GM12892 (cell line): ENCODE results near the gene RRBP1.

Experiments used
- POLR2A ChIP-seq: IDR thresholded peaks from 2 replicates; pipeline ENCODE4 v1.6.1; 2011; ENCODE audit warnings: low read depth, low read length, control low read depth
- POLR2AphosphoS5 ChIP-seq: IDR thresholded peaks from 2 replicates; pipeline ENCODE4 v1.6.1; 2011; ENCODE audit warnings: low read depth, low read length, control low read depth
- TAF1 ChIP-seq: IDR thresholded peaks from 2 replicates; pipeline ENCODE4 v1.6.1; 2011; ENCODE audit warnings: low read depth, mild to moderate bottlenecking, control low read depth, low read length, borderline replicate concordance

DNA sequence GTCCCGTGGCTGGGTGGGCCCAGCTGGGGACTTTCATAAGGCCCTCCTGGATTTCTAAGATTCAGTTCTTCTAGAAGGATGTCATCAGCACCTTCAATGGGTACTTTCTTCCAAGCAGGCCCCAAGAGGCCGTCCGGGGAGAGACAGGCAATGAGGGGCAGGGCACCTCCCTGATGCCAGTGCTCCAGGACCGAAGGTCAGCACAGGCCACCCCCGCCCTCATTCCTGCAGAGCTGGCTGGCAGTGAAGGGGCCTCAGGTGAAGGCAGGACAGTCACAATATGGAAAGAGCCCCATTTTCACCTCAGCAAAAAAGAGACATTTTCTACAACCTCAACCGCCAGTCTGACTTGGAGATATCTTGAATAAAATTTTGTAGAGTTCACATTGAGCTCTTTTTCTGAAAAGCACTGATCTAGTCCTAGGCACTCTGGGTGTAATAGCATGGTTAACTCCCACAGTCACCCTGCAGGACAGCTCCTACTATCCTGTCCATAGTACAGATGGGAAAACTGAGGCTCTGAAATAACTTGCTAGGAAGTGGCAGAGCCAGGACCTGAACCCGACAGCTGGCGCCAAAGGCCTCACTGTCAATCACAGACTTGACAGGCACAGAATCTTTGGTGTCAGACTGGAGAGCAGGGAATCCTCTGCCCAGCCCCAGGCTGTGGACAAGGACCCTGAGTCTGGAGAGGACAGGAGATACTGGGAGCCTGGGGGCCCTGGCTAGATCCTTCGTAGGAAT lies 50.3 kb downstream of the RRBP1 start:
- TF ChIP-seq POLR2A: no peak
- TF ChIP-seq POLR2AphosphoS5: no peak
- no peak for TF ChIP-seq TAF1
